HG03442 (cell line): Measurements from ENCODE around the gene FRAT1.
"Not testable (repeated sequence)": the region's sequence is repeated elsewhere in the genome, so short reads cannot be mapped to it uniquely, and the experiment has no call there.

Experiments used
- ATAC-seq: cut with Tn5 transposase; IDR thresholded peaks from one replicate; pipeline ENCODE4 v1.9.1; 2021; ENCODE audit warnings: mild to moderate bottlenecking, moderate library complexity; ENCODE audit not compliant: unreplicated experiment

The FRAT1 gene, protein sequence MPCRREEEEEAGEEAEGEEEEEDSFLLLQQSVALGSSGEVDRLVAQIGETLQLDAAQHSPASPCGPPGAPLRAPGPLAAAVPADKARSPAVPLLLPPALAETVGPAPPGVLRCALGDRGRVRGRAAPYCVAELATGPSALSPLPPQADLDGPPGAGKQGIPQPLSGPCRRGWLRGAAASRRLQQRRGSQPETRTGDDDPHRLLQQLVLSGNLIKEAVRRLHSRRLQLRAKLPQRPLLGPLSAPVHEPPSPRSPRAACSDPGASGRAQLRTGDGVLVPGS

DNA sequence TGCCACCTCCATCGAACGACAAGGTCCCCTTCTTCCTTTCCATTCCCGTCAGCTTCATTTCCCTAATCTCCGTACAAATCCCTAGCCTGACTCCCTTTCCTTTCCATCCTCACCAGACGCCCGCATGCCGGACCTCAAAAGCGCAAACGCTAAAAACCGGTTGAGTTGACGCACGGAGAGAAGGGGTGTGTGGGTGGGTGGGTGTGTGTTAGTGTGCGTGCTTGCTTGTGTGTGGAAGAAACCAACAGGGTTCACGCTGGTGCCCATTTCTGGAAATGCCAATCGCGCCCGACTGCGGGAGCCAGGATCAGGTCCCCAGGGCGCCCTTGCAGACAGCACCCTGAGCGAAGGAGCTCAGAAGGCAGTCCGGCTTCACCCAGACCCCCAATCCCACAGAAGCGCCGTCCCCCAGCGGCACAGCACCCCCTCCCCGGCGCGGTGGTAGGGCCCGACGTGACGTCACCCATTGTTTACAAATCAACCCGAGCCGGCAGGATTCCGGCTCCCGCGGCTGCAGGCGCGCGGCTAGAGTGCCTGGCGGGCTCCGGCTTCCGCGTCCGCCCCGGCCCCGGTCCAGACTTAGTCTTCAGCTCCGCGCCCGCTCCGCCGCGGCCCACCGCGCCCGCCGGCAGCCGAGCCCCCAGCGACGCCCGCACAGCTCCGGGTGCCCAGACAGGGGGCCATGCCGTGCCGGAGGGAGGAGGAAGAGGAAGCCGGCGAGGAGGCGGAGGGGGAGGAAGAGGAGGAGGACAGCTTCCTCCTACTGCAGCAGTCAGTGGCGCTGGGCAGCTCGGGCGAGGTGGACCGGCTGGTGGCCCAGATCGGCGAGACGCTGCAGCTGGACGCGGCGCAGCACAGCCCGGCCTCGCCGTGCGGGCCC is at the start of gene FRAT1:
FRAT1 (plus strand) TSS at position 500 of the 880 bp plus-strand sequence; CDS start at position 683, 183 bp downstream.
- peak; percentile 80 for ATAC-seq

DNA sequence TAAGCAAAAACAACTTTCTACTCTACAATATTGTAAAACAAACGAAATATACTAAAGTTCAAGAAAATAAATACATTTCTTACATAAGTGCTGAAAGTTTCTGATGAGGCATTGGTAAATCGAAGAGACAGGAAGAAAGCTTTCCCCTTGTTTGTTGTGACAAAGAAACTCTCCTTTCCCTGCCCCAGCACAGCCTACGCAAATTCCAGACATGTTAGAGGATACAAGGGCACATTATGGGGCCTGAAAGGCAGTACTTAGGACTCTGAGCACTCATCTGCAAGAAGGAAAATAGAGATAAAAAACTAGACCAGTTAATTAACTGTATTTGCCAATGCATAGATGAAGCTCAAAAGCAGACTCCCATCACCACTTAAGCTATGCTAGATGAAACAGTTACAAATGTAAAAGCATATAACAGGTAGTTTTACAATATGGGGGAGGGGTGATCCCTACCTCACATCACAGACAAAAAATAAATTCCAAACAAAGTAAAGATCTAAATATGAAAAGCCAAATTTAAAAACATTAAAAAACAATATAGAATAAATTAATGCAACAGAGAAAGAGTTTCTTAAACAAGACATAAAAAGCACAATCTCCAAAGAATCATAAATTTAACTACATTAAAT is 48.4 kb upstream of the FRAT1 start:
- ATAC-seq: no peak

GRCh38 chr10:97273700-97274099 is 45.4 kb upstream of the FRAT1 start:
- ATAC-seq: no peak

- ATAC-seq: no peak
These were observed 44.2 kb upstream of the FRAT1 start for GRCh38 chr10:97274828-97275227.

- ATAC-seq: no peak
These were observed 41.5 kb upstream of the FRAT1 start for GRCh38 chr10:97277551-97277950.

GRCh38 chr10:97278491-97278989 is 40.5 kb upstream of the FRAT1 start:
- no peak for ATAC-seq

DNA sequence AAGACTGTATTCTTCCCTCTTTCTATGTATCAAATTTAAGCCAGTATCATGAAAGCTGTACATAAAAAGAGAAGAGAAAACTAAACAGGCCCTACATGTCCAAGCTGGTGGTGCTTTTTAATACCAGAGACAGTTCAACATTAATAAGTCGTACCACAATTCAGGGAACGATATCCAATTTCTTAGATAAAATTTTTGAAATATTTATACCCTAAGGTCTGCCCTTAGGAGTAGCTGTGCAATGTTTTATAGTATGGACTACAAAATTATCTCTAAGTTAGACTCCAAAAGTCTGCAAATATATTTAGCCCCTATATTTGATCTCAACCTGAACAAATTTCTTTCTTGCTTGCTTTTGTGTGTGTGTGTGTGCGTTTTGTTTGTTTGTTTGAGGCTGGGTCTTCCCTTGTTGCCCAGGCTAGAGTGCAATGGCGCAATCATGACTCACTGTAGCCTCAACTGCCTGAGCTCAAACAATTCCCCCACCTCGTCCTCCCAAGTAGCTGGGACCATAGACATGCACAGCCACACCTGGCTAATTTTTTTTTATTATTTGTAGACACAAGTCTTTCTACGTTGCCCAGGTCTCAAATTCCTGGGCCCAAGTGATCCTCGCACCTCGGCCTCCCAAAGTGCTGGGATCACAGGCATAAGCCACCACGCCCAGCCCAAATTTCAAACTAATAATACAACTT is 39.8 kb upstream of the FRAT1 start:
- ATAC-seq: no peak

GRCh38 chr10:97280783-97281182 is 38.3 kb upstream of the FRAT1 start:
- ATAC-seq: no peak

DNA sequence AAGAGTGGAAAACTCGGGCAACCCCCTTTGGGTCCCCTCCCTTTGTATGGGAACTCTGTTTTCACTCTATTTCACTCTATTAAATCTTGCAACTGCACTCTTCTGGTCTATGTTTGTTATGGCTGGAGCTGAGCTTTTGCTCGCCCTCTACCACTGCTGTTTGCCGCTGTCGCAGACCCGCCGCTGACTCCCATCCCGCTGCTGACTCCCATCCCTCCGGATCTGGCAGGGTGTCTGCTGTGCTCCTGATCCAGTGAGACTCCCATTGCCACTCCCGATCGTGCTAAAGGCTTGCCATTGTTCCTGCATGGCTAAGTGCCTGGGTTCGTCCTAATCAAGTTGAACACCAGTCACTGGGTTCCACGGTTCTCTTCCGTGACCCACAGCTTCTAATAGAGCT is 29.0 kb upstream of the FRAT1 start:
- ATAC-seq: not testable (repeated sequence)

DNA sequence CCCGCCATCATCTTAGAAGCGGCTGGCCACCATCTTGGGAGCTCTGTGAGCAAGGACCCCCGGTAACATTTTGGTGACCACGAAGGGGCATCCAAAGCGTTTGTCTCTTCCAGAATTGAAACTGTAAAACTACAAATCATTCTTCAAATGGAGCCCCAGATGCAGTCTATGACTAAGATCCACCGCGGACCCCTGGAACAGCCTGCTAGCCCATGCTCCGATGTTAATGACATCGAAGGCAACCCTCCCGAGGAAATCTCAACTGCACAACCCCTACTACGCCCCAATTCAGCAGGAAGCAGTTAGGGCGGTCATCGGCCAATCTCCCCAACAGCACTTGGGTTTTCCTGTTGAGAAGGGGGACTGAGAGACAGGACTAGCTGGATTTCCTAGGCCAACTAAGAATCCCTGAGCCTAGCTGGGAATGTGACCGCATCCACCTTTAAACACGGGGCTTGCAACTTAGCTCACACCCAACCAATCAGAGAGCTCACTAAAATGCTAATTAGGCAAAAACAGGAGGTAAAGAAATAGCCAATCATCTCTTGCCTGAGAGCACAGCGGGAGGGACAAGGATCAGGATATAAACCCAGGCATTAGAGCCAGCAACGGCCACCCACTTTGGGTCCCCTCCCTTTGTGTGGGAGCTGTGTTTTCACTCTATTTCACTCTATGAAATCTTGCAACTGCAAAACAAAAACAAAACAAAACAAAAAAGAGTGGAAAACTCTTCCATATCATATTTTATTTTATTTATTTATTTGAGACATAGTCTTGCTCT is 28.3 kb upstream of the FRAT1 start:
- ATAC-seq: not testable (repeated sequence)

DNA sequence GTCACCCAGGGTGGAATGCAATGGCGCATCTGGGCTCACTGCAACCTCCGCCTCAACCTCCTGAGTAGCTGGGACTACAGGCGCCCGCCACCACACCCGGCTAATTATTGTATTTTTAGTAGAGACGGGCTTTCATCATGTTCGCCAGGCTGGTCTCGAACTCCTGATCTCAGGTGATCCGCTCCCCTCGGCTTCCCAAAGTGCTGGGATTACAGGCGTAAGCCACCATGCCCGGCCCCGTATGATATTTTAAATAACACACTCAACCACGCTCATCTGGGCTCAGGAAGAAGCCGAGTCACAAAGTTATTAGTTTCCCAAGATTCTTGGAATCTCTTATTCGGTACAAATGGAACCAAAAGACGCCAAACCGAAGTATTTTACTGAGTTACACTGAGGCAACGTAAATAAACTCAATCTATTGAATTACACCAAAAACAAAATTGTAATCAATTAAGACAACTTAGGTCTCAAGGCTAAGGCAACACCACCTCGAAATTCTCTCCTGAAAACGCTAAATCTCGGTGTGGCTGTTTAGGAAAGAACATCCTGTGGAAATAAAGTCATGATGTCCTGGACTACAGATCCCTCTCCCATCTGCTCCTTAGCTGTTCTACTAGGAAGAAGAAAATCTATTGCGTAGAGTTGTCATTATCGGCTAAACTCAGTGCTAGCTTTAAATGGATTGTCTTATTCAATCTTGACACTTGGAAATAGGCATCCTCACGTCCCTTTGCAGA is 27.5 kb upstream of the FRAT1 start:
- ATAC-seq: no peak

DNA sequence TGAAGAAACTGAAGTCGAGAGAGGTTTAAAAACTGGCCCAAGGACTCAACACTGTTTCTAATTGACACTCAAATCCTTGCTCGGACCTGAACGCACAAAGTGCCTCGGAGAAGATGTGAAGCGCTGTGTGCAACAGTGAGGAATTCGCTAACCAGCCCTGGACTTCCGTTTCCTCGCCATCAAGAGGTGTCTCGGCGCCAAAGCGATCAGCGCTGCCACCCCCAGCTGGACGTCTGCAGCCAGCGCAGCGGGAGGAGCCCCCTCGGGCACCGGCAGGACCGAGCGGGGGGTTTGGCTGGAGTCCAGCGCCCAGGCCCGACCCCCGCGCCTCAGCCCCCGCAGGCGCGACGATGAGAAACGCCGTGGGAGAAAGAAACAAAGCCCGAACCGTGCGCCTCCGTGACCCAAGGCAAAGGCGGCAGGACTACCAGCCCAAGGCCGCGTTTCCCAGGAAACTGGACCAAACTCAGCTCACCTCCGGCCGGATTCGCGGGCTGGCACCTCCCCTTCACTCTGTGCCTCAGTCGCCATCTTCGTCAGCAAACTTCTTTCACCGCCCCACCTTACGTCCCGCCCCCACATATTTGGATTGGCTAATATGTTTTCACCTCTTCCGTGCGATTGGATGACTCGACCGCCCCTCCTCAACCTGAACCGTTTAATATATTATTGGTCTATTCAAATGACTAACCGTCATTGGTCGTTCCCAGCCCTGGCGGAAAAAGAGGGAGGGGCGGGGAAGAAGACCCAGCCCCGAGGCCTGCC is 26.8 kb upstream of the FRAT1 start, which contains the start of gene ARHGAP19:
ARHGAP19 (minus strand) TSS at position 541 of the 765 bp plus-strand sequence; CDS start at position 531, 10 bp downstream.
- peak; percentile 93 for ATAC-seq

DNA sequence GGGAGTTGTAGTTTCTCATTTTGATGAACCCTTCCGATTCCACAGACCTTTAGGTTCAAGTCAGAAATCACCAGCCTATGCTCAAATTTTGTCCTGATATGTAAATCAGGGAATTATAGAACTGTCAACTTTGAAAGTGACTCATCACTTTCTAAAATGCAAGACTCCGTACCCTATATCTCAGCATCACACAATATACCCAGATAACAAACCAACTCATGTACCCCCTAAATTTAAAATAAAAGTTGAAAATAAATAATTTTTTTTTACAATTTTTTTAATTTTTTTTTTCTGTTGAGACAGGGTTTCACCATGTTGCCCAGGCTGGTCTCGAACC is 26.2 kb upstream of the FRAT1 start:
- no peak for ATAC-seq

- no peak for ATAC-seq
These were observed 21.4 kb upstream of the FRAT1 start for GRCh38 chr10:97297556-97298222.

DNA sequence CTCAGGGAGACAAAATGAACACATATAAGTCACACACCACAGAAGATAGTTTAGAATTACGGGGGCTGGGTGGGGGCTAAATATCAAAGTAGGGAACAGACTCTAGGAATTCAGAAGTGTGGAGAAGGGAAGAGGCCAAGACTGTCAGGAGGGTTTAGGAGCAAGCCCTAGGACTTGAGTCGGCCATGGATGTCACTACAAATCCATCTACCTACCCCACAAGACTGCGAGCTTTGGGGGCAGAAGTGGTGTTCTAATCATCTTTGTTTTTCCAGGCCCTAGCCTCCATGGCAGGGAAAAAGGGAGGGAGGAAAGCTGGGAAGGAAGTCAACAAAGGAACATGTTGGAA is 20.9 kb upstream of the FRAT1 start:
- no peak for ATAC-seq

DNA sequence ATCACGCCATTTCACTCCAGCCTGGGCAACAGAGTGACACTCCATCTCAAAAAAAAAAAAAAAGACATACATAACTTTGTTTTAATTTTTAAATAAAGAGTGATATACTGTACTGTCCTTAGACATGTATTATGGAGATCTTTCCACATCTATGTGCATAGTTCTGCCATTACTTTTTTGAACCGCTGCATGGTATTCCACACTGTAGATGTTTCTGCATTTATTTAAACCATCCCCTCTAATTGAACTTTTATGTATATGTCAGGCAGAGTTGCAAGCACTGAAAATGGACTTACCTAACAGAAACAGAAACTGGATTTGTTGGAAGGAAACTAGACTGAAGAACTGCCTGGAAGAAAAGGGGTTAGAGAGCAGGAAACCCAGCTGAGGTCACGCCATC is 18.1 kb upstream of the FRAT1 start:
- no peak for ATAC-seq

GRCh38 chr10:97302088-97302791 is 16.8 kb upstream of the FRAT1 start:
- ATAC-seq: no peak

GRCh38 chr10:97307441-97307840 is 11.6 kb upstream of the FRAT1 start:
- no peak for ATAC-seq
